Putamen (tissue), 1 donor: ENCODE measurements around the gene SKAP1.
"Not testable (repeated sequence)": the region's sequence is repeated elsewhere in the genome, so short reads cannot be mapped to it uniquely, and the experiment has no call there.

Source experiments
- DNase-seq: peaks from one replicate; pipeline ENCODE4 v3.0.0-alpha.2; 2016; ENCODE audit warnings: low spot score

SKAP1 gene

DNA sequence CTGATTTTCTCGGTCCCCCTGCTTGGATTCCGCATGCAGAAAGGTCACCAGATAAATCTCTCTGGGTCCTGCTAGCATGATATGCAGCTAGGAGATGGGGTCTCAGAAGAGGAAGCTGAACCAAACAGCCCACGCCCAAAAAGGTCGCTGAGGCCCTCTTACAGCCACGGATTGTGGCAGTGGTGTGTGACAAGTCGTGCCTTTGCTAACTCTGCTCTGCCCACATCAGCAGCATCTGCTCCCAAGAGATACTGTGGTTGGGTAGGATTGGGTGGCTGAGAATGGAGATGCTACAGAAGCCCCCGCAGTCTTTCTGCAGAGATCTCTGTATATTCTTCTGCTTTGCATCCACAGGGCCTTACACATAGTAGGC lies 15.2 kb upstream of the SKAP1 start:
- DNase-seq: no peak

DNA sequence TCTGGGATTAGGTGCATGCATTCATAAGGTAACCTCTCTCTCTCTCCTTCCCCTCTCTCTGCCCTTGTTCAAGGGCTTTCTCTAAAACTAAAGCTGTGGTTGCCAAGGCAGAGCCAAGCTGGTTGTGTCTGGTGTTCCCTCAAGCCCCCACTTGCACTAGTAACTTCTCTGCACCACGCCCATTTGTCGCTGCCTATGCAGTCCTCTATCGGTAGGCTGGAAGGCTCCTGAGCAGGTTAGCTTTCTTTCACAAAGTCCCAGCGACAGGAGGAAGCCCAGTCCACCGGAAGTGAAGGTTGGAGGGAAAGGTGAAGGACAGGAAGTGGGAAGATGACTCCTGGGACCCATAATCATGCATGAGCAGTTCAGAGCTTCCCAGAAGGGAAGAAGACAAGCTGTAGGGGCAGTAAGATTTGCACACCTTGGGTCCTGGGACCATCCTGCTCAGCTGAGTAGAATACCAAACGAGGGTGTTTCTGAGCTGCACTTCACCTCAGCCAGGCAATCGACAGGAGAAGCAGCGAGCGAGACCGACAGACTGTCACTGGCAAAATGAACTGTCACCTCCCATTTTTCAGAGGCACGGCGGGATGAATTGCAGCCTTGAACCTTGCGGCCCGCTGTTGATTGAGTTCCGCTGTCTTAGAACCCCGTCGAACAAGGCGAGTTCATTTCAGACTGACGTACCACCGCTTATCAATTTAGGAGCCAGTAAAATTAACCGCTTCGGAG lies 14.7 kb upstream of the SKAP1 start:
- no peak for DNase-seq

DNA sequence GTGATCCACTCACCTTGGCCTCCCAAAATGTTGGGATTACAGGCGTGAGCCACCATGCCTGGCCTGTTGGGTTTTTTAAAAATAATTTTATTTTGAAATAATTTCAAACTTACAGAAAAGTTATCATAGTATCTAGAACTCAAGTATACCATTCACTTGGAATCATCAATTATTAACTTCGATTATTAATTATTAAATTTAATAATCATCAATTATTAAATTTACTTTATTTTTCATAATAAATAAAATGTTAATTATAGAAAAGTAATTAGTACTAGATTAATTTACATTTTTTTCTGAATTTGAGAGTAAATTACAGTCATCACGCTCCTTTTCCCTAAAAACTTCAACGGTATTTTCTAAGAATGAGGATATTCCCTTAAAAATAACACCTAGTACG lies 13.7 kb upstream of the SKAP1 start:
- DNase-seq: no peak

DNA sequence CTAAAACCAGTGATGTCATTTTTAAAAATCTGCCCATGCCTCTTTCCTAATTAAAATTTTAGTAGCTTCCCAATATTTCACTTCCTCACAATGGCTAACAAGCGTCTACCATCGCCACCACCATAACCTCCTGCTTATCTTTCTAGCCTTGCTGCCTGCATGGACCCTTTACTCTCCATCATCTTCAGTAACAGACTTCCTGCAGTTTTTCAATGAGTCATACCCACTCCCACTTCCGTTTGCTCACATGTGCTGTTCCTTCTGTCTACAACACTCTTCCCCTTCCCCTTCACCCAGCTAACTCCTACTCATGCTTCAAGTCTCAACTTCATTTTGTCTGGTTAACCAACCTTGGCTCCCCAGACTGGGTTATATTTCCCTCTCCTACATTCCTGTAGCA lies 12.8 kb upstream of the SKAP1 start:
- no peak for DNase-seq

DNA sequence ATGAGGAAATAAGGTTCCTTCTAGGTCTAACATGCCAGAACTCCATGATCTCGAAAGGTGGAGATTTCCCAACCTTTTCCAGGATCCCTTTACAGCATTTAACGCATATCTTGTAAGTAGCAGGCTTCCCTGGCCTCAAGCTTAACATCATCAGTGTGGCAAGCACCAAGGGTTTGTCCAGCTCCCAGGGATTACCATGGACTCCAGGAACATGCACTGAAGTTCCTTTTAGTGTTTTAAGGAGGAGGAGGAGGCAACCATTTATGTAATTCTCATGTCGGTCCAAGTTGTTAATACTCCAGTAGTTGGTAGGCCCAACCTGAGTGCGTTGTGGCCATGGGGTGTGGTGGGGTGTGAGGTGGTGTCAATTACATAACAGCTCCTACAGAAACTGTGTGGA lies 11.8 kb upstream of the SKAP1 start:
- no peak for DNase-seq

DNA sequence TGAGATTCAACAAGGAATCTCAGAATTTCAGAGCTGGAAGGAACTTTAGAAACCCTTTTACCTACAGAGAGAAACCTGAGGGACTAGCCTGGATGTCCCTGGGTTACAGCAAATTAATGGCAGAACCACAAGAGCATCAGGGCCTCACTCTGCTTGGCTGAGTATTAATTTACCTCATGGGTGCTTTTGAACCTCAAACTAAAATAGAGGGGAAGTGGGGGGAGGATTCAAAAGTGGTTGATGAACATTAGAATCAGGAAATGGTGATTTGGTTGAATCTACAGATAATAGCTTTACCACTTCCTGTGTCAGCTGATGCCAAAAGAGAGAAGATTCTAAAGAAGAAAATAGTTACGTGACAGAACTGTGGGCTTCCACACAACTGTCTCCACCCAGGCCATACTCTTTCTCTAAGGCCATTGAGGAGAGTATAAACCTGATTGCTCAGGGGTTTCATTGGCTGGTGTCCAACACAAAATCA lies 11.3 kb upstream of the SKAP1 start:
- no peak for DNase-seq

DNA sequence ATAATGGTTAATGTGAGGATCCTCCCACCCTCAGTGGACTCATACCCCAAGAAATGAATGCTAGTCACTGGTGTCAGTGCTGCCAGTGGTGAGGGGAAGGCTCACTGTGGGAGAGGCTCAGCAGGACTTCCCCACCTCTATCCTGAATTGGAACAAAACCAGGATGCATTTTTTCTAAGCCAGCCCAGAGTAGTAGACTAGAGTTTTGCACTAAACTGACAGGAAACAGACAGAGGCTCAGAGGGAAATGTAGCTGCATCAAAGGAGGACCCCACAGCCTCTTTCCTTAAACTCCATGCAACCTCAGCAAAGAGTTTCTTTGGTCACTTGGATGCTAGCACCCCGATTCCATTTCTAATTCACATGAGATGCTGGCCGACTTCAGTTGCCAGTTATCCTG lies 10.7 kb upstream of the SKAP1 start:
- DNase-seq: no peak

DNA sequence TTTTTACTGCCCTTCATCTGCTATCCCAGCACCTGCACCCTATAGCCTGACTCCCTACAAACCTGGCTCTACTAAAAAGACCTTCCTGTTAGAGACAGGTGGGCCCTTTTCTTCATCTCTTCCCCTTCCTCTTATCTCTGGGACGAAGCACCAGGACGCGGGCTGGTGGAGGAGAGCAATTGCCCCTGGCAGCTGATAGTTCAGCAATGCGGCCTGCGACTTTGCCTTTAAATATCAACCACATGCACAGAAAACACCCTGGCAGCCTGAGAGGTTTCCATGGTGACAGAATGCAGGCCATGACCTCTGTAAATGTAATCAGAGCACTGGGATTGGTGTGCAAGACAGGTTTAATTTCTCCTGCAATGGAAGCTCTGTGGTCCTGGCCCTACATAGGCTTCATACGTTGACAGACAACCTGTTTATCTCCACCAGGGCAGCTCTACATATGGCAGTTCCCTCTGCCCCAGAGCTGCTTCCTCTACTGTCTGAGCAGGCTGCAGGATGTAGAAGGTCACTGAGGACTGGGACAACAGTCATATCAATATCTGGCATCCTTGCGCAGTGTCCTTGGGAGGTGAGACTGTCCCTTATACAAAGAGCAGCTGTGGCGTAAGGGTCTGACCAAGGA lies 10.0 kb upstream of the SKAP1 start:
- no peak for DNase-seq

DNA sequence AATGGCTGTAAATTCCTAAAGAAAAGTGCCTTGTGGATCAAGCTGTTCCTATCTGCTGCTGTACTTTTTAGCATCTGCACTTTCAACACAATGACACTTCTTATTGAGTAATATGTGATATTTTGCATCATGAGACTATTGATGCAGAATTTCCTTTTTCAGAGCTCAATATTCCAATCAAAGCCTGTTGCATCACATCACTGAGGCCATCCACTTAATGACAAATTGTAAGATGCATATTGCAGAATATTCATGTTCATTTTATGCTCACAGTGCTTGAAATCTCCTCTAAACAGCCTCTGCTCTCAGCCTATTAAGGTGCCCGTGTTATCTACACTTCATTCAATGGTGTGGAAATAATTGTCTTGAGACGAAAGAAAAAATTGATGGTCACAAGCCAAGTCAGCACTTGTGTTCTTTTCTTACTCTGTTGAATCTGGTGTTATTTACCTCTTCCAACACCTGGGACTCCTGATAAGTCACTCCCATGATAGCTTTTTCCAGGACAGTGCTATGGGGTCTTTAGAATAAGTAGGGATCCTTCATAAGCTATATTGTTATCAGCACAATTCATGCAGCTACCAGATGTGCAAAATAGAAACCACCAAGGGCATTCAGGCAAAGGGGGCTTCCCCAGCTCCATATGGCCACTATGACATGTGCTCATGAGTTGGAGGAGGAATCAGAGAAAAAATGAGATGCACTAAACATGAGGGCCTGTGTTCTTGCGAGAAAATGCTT lies 9.3 kb upstream of the SKAP1 start:
- DNase-seq: no peak

DNA sequence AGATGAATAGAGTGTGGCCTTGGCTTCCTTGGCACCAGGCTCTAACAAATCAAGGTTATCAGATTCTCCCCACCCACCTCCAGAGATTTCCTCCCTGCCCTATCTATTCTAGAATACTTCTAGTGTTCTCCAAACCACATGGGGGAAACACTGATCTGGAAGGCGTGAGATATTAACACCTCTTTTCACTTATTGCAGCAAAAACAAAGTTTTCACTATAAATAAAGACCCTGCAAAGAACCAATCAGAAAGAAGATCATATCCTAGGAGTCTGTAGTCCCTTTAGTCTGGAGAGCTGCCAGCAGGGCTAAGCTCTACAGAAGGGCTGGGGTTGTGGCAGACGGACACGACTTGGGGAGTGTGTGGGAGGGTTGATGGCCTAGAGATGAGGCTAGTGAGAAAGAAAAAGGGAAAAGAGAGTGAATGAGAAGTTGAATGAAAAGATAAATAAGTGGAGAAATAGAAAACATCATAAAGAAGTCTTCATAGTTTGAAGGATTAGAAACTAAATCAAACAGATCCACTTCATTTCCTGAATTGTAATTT lies 8.6 kb upstream of the SKAP1 start:
- DNase-seq: no peak

DNA sequence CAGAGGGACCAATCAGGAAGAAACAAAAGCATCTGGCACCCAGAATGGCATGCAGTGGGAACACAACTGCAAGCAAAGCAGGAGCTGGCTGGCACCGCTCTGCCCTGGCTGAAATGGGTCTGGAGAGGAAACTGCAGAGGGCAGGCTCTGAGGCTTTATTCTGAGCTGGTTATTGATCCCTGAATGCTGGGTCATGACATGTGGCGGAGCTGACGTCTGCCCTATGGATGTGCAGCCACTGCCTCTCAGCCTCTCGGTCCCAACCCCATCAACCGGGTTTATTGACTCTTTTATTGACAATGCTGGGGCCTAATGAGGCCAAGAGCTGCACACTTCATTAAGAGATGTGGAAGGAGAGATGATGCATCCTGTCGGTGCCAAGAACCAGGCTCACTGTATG lies 3.9 kb upstream of the SKAP1 start:
- DNase-seq: no peak

DNA sequence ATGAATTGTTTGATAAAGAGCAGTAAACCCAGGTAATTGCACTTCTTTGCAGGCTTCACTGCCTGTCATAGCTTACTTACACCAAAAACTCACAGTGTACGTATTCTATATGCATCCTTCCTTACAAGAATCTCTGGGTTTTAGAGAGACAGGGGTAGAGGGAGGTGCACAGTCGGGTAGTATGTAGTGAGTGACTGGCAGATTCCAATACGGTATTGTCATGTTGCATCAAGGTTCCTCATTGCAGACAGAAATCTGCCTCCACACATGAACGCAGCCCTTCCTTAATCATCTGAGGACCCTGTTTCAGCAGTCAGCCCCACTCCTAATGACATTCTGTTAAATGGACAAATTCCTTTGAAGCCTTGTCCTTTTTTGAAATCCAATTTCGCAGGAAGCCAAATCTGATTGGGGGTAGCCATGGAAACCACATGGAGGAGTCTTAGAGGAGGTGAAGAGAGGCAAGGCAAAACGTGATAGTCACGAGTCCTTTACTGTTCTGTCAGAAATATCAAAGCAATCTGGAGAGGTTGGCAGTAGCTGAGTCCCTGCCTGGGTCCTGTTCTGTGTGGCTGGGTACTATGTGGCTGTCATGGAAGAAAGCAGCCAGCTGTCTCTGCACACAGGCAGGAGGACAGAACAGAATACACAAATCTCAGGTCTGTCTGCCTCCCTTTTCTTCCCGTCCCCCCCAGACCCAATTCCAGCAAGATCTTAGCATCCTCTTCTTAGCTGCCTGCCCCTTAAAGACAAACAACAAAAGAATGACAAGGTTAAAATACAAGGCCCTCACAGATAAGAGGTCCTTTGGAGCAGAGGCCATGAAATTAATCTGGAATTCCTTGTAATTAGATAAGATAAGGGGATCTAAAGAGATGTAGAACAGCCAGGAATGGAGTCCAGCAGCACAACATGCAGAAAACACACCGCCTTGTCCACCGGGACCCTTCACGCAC lies 3.1 kb upstream of the SKAP1 start:
- peak; percentile 1 for DNase-seq

DNA sequence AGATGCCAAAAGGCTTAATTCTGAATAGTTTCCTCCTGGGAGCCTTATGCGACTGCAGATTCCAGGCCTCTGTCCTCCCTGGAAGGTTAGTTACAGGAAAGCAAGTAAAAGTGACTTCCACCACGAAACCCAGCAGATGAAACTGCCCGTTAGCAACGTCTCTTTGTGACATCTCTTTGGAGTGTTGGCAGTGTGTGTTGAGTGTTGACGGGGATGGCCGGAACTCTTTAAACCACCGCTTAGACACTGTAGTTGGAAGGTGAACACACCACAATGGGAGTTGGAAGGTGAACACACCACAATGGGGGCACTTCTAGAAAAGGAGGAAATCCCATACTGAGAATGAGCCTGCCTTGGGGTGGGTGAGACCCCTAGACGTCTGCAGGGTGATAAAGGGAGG lies 858 bp downstream of the SKAP1 start:
- no peak for DNase-seq

DNA sequence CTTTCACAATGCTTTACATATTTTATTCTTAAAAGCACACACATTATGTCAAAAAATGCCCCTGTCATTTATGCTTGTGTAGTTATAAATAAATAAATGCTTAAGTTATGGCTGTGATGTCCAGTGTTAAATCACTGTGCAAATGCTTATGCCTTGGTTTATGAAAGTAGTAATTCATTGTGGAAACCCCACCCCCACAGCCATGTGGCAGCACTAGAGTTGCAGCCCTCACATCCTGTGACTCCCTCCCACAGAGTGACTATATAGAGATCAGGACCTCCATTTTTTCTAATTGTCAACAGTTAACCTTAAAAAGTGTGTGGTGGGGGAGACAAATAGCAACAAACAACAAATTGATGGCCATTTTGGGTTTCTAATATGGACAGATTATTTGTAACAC lies 2.4 kb downstream of the SKAP1 start:
- no peak for DNase-seq

DNA sequence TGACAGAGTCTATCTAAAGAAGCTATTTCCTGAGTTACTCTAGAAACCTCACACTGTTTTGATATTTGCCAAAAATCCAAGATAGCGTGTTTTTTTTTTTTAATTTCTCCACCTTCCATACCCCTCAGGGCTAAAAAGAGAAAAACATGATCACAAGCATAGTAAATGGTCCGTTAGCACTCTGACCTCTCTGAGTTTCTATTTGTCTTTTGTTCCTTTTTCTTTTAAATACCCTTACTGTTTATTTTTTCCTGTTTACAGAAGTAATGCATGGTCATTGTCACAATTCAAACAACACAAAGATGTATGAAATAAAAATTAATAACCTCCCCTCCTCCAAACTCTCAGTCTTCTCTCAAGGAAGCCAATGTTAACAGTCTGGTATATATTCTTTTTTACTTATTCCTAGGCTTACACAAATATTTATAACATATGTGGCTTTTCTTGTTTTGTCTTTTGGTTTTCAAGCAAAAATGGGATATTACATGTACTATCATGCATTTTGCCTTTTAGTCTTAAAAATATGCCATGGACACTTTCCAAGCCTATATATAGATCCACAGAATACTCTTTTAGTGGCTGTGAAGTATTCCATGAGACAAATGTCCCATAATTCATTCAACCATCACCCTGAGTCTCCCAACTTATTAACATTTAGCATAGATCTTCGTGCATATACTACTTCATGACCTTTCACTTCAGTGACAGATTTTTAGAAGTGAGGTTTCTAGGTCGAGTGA lies 3.1 kb downstream of the SKAP1 start:
- no peak for DNase-seq

DNA sequence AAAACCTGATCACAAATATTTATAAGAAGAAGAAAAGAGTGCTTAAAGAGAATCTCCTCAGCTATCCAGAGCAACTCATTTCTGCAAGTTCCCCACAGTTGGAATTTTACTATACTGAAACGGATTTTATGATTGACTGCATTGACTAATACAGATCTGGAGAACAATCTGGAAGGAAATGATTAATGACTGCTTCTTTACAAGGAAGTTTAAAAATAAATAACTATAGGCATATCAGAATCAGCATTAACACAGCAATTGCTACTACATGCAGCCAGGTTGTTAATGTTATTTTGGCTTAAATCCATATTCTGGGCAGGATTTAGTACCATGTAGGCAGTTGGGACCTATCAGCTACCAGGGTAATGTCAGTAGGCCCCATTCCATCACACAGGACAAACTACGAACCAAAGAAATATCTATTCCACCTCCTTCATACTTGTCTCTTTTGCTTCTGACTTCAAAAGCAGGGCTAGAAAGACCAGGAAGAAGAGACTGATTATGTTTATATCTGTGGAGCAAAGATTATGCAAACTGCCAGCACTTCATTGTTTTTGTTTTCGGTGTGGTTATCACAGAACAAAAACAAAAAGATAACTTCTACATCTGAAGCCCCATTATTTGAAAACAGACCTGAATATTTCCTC lies 3.9 kb downstream of the SKAP1 start:
- DNase-seq: no peak

DNA sequence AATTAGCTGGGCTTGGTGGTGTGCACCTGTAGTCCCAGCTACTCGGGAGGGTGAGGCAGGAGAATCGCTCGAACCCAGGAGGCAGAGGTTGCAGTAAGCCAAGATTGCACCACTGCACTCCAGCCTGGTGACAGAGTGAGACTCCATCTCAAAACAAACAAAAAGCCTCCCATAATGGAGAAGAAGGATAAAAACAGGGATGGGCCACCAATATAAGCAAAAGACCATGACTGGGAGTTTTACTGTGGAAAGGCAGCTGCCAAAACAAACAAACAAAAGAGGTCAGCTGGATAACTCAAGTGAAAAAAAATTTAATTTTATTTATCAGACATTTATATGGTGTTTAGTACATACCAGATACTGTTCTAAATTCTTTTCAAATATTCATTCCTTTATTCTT lies 8.0 kb downstream of the SKAP1 start:
- not testable (repeated sequence) for DNase-seq

DNA sequence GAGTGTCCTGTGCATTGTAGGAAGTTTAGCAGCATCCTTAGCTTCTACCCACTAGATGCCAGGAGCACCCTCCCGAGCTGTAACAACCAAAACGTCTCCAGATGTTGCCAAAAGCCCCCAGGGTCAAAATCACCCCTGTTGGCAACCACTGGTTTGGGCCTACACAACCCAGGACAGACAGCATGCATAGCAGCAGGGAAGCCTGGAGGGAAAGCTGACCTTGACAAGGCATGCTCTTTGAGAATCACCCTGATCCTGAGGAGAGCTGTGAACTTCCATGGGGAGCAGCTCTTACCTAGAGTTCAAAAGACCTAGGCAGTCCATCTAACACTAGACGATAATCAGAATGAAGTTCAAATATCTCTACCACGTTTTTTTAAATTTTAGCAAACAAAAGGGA lies 9.2 kb downstream of the SKAP1 start:
- no peak for DNase-seq

DNA sequence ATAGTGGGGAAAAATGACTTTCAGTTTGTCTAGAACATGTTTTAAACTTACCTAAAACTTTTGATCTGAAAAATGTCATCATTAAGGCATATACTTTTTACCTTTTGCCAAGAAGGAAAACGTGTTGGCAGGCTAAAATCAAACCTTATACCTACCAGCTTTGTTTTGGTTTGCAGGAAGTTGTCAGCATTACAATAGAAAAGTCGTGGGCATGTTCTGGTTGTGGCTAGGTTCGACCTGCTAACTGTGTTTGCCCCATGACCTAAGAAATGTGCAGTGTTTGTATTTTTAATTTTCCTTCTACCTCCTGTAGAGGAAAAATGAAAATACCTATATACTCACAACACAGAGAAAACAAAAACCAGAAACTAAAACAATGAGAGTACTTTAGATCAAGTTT lies 13.0 kb downstream of the SKAP1 start:
- no peak for DNase-seq

DNA sequence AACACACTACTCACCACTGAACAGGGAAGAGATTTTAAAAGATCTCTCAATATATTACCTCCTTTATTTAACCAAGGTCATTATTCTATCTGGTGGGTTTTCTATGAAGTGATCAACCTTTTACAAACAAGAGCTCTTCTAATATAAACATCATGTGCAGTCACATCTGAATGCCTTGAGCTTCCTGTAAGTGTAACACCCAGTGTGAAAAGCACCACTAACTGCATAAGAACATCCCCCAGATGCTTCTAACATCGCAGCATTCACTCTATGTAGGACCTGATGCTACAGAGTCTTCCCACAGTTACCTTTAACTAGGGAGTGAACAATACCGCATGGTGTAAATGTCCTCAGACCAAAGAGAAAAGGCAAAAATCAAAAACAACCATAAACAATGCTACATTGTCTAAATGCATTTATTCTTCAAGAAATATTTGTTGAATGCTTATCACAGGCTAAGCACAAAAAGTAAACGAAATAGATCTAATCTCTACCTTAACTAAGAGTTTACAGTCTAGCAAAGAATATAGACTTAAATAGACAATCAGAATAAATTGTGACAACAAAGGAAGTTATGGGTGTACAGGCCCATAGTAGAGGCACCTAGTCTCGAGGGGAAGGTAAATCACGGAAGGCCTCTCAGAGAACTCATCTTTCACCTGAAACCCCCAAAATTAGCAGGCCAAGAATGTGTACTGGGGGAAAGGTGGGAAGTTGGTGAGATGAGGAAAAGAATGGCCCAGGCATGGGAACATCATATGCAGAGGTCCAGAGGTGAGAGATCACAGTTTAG lies 16.2 kb downstream of the SKAP1 start:
- DNase-seq: no peak
